GM18511 (cell line): ENCODE results near the gene SYT10.
A peak's percentile ranks its signal among the peaks of the same experiment; 100 is the strongest.
"Not testable (repeated sequence)": the region's sequence is repeated elsewhere in the genome, so short reads cannot be mapped to it uniquely, and the experiment has no call there.

Experiments
- ATAC-seq: cut with Tn5 transposase; IDR thresholded peaks from one replicate; pipeline ENCODE4 v1.9.1; 2021; ENCODE audit warnings: mild to moderate bottlenecking, moderate library complexity; ENCODE audit not compliant: unreplicated experiment

SYT10 gene, protein sequence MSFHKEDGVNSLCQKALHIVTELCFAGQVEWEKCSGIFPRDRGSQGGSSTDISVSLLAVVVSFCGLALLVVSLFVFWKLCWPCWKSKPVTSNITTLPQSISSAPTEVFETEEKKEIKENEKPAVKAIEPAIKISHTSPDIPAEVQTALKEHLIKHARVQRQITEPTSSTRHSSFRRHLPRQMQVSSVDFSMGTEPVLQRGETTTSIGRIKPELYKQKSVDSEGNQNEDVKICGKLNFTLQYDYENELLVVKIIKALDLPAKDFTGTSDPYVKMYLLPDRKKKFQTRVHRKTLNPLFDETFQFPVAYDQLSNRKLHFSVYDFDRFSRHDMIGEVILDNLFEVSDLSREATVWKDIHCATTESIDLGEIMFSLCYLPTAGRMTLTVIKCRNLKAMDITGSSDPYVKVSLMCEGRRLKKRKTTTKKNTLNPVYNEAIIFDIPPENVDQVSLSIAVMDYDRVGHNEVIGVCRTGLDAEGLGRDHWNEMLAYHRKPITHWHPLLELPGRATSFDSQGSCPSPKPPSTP

DNA sequence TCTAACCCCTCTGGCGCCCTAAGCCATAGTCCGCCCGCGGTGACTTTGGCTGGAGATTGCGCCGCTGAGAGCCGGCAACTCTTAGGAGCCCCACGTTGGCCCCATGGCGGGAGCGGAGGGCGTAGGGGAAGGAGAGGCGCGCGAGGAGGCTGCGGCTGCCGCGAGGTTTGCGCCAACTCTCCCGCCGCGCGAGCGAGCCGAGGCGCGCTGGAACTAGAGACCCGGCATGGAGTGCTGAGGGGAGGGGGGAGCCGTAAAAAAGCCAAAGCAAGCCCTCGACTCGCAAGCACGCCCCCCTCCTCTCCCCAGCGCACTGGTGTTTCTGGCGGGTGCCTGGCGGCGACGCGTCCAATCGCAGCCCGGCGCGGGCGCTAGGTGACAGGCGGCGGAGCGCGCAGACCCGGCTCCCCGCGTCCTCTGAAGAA, at the start of gene SYT10:
Gene SYT10, minus strand, starts transcription at position 233 of the 425 bp plus-strand sequence. CDS start 297 bp downstream, outside the sequence.
- no peak for ATAC-seq

DNA sequence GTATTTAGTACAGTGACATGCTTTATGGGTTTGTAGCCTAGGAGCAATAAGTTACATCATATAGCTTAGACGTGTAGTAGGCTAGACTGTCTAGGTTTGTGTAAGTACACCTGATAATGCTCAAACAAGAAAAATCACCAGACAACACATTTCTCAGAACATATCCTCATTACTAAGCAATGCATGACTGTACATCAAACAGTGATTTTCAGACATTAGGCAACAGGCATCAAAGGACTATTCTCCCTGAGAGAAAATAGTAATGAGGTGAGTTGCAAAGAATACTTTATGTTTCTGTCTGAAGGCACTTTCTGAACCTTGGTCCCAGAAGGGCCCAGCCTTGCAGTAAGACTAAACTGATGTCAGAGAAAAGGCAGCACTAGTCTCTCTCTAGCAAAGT, 48.4 kb upstream of the SYT10 start:
- no peak for ATAC-seq

DNA sequence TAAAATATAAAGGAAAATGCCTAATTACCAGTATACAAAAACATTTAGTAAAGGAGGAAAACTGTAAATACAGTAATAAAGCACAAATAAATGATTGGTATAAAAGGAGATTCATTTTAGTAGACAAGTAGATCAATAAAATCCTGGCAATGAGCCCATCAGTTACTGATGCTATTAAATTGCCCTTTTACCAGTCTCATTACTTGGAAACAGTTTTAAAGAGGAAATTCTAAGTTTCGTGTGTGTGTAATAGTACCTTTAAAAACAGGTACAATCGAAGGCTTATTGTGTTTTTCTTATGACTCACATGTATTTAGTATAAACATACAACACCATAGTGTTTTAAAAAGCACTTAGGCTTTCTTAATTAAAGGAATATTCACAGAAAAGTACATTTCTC, 46.4 kb upstream of the SYT10 start:
- no peak for ATAC-seq

DNA sequence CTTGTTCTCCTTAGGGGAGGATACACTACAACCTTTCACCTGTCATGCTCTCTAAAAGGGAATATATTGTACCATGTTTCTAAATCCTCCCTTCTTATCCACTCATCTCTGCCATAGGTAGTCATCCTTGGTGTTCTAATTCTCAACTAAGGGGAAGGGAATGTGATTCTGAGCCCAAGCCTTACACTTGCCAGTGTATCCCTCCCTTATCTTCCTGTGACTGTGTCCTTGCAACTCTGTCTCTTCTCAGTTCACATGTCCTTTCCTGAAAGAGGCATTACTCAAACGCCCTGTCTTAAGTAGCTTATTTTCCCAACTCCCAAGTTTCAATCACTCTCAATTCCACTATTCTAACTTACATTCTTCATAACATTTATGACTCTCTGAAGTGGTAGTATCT, 44.5 kb upstream of the SYT10 start:
- no peak for ATAC-seq

DNA sequence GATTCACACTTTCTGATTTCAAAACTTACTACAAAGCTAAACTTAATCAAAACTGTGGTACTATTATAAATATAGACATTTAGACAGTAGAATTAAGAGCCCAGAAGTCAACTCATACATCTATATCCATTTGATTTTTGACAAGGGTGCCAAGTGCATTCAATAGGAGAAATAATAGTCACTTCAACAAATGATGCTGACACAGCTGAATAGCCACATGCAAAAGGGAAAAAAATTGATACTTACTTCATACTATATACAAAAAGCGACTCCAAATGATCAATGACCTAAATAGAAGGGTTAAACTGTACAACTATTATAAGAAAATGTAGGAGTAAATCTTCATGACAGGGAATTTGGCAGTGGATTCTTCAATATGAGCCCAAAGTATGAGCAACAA, 40.7 kb upstream of the SYT10 start:
- no peak for ATAC-seq

DNA sequence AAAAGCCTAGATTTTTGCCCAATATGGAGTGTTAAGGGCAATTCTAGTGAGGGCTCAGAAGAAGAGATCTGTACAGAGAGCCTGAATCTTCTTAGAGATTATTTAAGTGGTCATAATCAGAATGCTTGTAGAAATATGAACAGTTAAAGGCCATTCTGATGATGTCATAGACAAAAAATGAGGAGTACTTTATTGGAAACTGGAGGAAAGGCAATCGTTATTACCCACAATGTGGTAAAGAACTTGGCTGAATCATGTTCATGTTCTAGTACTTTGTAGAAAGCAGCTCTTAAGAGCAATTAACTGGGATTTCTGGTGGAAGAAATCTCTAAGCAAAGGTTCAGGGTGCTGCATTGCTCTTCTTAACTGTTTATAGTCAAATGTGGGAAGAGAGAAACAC, 36.4 kb upstream of the SYT10 start:
- no peak for ATAC-seq

DNA sequence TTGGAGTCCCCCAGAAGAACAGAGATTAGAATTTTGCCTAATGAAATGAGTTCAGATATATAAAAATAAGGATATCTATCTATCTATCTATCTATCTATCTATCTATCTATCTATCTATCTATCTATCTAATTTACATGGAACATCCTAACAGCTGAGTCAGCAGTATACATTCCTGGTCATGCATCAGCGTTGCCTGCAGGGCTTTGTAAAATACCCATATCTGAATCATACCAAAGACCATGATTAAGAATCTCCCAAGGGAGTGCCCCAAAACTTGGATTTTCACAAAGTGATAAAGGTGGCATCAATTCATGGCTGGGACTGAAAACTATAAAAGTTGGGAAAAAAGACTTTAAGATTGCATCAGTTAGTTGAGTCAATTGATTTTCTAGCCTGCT, 32.7 kb upstream of the SYT10 start:
- no peak for ATAC-seq

DNA sequence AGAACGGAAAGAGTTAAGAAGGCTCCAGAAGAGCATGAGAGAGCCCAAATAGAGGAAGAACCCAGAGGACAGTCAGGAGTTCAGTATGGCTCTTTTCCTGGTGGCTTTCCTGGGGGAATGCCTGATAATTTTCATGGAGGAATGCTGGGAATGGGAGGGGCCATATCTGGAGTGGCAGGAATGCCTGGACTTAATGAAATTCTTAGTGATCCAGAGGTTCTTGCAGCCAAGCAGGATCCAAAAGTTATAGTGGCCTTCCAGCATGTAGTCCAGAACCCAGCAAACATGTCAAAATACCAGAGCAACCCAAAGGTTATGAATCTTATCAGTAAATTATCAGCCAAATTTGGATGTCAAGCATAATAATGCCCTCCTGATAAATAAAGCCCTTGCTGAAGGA, 15.5 kb upstream of the SYT10 start:
- no peak for ATAC-seq

DNA sequence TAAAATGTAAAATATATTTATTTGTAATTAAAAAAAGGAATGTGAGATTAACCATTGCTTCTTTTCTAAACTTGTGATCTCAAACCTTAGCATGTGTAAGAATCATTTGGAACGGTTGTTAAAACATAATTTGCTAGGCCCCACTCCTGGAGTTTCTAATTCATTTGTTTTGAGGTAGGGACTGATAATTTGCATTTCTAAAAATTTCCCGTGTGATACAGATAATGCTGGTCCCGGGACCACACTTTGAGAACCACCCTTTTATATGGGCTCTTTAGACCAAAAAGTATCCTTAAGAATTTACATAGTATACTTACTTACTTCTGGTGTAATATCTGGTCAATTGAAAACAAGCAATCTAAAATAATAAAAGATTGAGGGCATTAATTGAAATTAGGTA, 10.9 kb upstream of the SYT10 start:
- ATAC-seq: no peak

DNA sequence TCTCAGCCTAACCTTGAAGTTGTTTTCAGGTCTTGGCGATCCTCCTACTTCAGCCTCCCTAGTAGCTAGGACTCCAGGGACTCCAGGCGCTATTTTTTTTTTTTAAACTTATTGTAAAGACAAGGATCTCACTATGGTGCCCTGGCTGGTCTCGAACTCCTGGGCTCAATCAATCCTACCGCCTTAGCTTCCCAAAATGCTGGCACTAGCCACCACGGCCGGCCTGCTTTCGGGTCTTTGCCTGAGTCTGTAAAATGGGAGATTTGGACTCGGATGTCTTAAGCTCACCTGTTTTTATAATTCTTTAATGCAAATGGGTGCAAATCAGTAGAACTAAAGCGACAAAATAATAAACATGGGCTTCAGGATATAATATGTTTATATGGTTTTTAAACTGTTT, 858 bp upstream of the SYT10 start:
- no peak for ATAC-seq

DNA sequence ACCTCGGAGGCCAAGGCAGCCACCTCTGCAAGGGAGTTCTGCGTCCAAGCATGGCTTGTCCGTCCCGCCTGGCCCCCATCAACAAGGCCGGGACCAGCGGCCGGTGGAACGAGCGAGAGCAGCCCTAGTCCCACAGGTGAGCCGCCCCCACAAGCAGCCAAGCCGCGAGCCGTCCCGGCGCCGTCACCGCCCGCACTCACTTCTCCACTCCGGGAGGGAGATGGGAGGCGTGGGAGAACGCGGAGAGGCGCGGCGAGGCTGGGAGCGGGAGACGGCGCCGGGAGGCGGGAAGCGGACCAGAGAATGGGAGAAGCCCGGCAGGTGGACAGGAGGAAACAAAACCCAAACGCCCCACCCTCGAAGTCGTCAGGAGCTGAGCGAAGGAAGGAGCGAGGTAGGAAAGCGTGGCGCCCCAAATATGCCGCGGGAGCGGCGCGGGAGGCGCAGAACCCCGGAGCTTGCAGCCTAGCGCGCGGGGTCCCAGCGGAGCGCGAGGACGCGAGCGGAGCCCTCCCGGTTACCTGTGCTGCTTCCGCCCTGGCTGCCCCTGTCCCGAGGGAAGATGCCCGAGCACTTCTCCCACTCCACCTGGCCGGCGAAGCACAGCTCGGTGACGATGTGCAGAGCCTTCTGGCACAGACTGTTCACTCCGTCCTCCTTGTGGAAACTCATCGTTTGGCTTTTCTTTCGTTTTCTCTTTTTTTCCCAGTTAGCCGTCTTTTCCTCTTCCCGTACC, 600 bp downstream of the SYT10 start:
- ATAC-seq: no peak

DNA sequence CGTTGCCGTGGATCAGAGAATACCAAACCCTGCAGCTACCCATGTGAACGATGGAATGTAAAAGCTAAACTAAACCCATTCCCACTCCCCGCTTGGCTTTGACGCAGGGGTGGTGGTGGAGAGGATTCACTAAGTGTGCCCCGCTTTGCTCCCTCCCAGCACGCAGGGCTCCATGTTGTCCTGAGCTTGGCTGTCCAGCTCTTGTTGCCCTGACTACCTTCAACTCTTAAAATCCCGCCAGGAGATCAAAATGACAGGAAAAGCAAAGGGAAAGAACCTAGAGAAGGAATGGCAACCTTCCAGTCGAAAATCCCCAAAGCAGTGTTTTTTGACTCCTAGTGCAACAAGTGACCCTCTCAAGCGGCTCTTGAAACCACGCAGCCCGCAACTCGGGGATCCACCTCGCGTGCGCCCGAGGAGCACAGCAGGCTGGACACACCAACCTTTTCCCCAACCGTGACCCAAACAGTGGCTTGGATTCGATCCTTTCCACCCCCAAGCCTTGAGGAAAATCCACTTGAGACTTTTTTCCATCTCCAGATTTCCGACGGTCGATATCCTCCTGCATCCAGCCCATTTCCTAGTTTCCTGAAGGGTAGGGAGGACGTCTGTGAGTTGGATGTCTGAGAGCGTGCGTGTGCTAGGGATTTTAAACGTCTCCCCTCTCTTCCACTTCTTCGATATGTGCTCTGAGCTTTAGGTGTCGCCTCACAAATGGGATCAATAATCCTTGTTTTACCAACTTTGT, 1.4 kb downstream of the SYT10 start:
- no peak for ATAC-seq

DNA sequence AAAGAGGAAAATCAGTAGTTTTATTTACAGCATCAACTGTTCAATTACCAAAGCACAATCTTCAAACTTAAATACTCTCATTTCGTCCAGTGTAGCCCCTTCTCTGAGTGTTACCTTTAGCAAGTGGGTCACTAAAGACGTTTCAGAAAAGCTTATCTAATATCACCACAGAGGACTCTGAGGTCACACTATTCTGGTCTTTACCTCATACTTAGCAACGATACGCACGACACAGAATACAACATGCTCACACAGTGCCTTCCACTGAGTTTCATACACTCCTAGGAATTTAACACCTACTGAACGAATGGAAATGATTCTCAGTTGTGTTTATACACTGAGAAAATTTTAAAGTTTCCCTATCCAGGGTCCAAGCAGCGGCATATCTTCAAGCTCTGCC, 2.0 kb downstream of the SYT10 start:
- ATAC-seq: no peak

DNA sequence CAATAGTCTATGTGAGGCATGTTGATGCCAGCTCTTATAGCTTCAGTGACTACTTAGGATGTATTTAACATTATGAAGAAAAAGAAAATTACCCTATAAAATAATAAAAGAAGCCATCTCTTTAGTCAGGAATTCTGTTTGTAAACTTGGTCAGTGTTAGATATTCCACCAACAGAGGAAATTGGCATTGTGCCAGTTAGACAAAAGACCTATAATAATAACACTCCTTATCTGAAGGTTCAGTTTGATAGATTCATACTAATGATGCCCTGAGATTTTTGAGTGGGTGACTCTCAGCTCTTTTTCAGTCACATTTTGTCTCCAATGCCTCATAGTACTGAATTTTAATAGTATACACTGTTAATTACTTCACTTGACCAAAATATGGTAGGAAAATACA, 6.6 kb downstream of the SYT10 start:
- no peak for ATAC-seq

DNA sequence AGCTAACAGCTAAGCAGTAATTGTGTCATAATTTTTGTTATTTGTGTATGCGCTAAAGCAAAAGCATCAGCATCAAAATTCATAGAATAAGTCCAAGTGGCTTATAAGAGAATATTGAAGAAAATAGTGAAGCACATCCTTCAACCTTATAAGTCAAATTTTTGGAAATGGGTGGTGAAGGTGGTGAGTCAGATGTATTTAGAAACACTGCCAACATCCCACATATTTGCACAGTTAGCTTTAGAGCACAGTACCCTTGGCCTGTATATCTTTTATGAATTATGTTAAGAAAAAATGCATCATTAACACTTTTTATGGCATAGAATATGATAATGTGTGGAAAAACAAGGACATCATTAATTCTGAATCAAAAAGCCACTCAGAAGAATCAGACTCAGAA, 8.0 kb downstream of the SYT10 start:
- ATAC-seq: no peak

DNA sequence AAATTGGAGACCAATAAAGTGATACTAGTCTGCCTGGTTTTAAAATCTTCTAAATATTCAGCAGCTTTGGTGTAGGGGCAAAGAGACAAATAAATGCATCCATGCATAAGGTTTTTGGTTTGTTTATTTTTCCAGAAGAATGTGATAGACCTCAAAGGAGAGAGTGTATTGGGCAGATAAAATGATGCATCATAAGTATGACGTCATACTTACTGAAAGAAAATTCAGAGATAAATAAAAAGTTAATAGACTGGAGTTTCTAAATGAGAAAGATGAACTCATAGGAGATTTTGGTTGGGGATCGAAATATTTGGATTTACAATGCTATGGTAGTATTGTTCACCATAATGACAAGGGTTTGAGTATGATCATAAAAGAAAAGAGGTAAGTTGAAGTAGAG, 10.2 kb downstream of the SYT10 start:
- no peak for ATAC-seq

DNA sequence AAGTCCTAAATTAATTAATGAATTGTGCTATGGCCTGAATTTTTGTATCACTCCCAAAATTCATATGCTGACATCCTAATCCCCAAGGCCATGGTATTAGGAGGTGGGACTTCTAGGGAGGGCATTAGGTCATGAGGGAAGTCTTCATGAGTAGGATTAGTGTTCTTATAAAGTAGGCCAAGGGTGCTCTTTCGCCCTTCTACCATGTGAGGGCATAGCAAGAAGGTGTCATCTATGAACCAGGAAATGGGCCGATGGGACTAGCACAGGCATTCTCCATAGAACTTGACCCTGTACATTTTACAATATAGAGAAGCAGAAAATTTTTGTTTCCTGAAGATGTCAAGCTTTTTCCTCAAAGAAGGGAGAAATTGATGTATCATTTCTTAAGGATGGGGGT, 12.5 kb downstream of the SYT10 start:
- ATAC-seq: peak; percentile 96

DNA sequence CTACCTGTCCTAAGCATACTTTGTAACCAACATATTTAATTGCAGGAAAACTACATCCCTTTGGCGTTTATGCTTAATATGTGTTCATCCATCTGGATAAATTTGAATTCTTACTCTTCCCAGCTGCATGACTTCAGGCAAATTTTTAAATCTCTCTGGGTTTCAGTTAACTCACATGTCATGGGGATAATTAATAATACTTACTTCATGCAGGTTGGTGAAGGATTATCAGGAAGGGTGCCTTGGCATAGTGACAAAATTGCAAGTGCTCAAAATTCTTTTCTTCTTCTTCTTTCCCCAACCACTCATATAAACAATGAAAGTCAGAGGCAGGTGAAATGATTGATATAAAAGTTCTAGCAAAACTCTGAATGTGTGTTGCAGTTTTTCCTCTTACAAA, 15.9 kb downstream of the SYT10 start:
- ATAC-seq: no peak

DNA sequence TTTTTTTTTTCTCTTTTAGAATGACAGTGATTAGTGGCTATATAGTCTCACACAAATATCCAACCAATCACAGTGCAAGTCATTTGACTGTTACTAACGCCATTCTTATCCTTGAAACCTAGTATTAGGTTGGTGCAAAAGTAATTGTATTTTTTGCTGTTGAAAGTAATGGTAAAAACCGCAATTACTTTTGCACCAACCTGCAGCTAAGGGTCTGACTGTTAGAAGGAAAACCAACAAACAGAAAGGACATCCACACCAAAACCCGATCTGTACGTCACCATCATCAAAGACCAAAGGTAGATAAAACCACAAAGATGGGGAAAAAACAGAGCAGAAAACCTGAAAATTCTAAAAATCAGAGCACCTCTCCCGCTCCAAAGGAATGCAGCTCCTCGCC, 27.2 kb downstream of the SYT10 start:
- ATAC-seq: not testable (repeated sequence)

DNA sequence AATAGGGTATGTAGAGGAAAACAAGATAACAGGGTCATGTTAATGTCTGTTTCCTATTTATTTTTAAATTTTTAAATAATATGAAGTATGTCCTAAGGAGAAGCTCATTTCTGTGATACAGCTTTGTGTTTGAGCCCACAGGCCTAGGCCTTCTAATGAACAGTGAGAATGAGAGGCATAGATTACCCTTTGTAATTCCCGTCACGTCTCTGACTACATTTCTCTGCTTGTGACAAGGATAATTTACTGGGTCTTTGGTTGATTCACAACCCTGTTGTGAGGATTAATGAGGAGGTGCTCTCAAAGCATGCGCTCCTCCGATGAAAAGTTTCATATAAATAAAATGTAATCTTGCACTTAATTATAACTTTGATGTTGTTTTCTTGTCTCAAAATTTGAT, 56.1 kb downstream of the SYT10 start:
- no peak for ATAC-seq

DNA sequence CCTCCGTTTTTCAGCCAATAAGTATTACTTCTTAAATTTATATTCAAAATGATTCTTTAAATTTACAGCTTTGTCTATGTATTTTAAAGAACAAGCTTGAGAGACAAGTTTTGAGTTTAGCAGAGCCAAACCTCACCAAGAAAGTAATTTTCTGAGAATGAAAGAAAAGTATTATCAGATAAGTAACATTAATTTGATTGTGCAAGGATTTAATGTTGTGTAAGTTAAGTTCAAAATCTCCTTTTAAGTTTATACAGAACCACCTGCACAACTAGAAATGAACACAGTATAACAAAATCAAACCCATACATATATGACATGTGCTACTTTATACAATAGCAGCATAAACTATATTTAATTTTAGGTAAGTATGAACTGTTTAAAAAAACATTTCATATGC, 63.5 kb downstream of the SYT10 start:
- no peak for ATAC-seq
